HepG2 (cell line): ENCODE data around the gene FBH1. TPM values are rescaled to one million over a fixed set of nuclear protein-coding genes. Genes with fewer than 3 reads are reported as not detected.

Source experiments
- ESRRA ChIP-seq: sonication (generic); formaldehyde crosslinking; IDR thresholded peaks from 2 replicates; pipeline ENCODE4 v1.5.1; 2020; ENCODE audit warnings: mild to moderate bottlenecking, low read depth, missing genetic modification reagents
- HOXA9 ChIP-seq: sonication (generic); formaldehyde crosslinking; IDR thresholded peaks from 2 replicates; pipeline ENCODE4 v1.8.1; 2022; ENCODE audit warnings: missing genetic modification reagents, mild to moderate bottlenecking, moderate library complexity, borderline replicate concordance
- POGZ ChIP-seq: sonication (generic); formaldehyde crosslinking; IDR thresholded peaks from 2 replicates; pipeline ENCODE4 v1.4.0; 2020; ENCODE audit warnings: mild to moderate bottlenecking, missing genetic modification reagents
- ZBTB1 ChIP-seq: sonication (generic); formaldehyde crosslinking; IDR thresholded peaks from 2 replicates; pipeline ENCODE4 v1.4.0; 2020; ENCODE audit warnings: missing genetic modification reagents, borderline replicate concordance
- ZFP82 ChIP-seq: sonication (generic); formaldehyde crosslinking; IDR thresholded peaks from 2 replicates; pipeline ENCODE4 v1.5.1; 2020; ENCODE audit warnings: mild to moderate bottlenecking, missing genetic modification reagents, borderline replicate concordance
- ZNF180 ChIP-seq: sonication (generic); formaldehyde crosslinking; IDR thresholded peaks from 2 replicates; pipeline ENCODE4 v1.4.0; 2020; ENCODE audit warnings: low read depth, missing genetic modification reagents, borderline replicate concordance
- ZNF274 ChIP-seq: sonication (generic); formaldehyde crosslinking; IDR thresholded peaks from 2 replicates; pipeline ENCODE4 v1.5.1; 2020; ENCODE audit warnings: mild to moderate bottlenecking, missing genetic modification reagents
- polyA plus RNA-seq, 8 experiments: library from polyadenylated mRNA; depleted of rRNA in 3 of 8; stranded (reverse) in 7 of 8; unstranded in 1 of 8; fragments of >200 nt; fragmentation: Illumina TruSeq in 4 of 8; extraction: Trizol in 4 of 8; gene quantifications; 2 replicates each; pipeline versions ENCODE4 v1.2.1 to v1.2.3, GENCODE V29; 2011 to 2016; ENCODE audit warnings: low read depth in 4 of 8, missing spikeins in 1 of 8, mixed read lengths in 1 of 8; ENCODE audit not compliant: insufficient read depth in 1 of 8
- total RNA-seq, 5 experiments: library from RNA; depleted of rRNA; stranded (reverse); fragments of >200 nt; fragmentation: Illumina TruSeq; extraction: Trizol; gene quantifications; 2 replicates each; pipeline ENCODE4 v1.2.3, GENCODE V29; 2016; ENCODE audit warnings: low read depth in 1 of 5
- TF ChIP-seq, protein P1 (sequence below): IDR thresholded peaks from 2 replicates; pipeline ENCODE4 v1.4.0; 2020; ENCODE audit warnings: mild to moderate bottlenecking, missing genetic modification reagents
- TF ChIP-seq, protein P2 (sequence below): sonication (generic); formaldehyde crosslinking; IDR thresholded peaks from 2 replicates; pipeline ENCODE4 v1.5.0; 2020; ENCODE audit warnings: mild to moderate bottlenecking, low read depth, missing genetic modification reagents, borderline replicate concordance
- TF ChIP-seq, protein P3 (sequence below): sonication (generic); formaldehyde crosslinking; IDR thresholded peaks from 2 replicates; pipeline ENCODE4 v1.5.1; 2020; ENCODE audit warnings: missing genetic modification reagents, mild to moderate bottlenecking, borderline replicate concordance

FBH1 gene
- total and polyA plus RNA-seq, 2 of the 13 experiments (the other 11 are each of a cell fraction or from before 2014, with no cell fraction given) = 48.8 to 60.3 TPM

DNA sequence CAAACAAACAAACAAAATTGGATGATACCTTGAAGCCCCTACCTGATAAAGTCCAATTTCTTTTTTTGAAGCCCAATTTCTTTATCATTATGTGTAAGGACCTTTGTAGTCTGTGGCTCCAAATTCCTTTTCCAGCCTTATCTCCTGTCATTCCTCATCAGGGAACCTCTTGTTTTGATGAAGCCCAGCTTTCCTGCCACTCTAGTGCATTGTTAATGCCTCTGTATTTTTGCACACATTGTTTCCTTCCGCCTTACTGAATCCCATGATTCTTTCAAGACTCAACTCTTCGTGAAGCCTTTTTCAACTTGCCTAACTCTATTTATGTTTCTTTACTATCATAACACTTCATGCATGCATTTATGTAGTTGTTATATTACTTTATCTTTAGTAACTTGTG lies 3.3 kb downstream of the FBH1 start (continued):
- TF ChIP-seq, protein P1, sequence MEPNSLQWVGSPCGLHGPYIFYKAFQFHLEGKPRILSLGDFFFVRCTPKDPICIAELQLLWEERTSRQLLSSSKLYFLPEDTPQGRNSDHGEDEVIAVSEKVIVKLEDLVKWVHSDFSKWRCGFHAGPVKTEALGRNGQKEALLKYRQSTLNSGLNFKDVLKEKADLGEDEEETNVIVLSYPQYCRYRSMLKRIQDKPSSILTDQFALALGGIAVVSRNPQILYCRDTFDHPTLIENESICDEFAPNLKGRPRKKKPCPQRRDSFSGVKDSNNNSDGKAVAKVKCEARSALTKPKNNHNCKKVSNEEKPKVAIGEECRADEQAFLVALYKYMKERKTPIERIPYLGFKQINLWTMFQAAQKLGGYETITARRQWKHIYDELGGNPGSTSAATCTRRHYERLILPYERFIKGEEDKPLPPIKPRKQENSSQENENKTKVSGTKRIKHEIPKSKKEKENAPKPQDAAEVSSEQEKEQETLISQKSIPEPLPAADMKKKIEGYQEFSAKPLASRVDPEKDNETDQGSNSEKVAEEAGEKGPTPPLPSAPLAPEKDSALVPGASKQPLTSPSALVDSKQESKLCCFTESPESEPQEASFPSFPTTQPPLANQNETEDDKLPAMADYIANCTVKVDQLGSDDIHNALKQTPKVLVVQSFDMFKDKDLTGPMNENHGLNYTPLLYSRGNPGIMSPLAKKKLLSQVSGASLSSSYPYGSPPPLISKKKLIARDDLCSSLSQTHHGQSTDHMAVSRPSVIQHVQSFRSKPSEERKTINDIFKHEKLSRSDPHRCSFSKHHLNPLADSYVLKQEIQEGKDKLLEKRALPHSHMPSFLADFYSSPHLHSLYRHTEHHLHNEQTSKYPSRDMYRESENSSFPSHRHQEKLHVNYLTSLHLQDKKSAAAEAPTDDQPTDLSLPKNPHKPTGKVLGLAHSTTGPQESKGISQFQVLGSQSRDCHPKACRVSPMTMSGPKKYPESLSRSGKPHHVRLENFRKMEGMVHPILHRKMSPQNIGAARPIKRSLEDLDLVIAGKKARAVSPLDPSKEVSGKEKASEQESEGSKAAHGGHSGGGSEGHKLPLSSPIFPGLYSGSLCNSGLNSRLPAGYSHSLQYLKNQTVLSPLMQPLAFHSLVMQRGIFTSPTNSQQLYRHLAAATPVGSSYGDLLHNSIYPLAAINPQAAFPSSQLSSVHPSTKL (CRISPR knock-in tag) = no peak
- TF ChIP-seq ZBTB1 (CRISPR knock-in tag) (no peak), ZNF180 (no peak), ZNF274 (CRISPR knock-in tag) (no peak), POGZ (CRISPR knock-in tag) (no peak), ZFP82 (CRISPR knock-in tag) (no peak), HOXA9 (no peak), ESRRA (no peak)
- TF ChIP-seq, protein P2, sequence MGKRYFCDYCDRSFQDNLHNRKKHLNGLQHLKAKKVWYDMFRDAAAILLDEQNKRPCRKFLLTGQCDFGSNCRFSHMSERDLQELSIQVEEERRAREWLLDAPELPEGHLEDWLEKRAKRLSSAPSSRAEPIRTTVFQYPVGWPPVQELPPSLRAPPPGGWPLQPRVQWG (CRISPR knock-in tag) = no peak
- TF ChIP-seq, protein P3, sequence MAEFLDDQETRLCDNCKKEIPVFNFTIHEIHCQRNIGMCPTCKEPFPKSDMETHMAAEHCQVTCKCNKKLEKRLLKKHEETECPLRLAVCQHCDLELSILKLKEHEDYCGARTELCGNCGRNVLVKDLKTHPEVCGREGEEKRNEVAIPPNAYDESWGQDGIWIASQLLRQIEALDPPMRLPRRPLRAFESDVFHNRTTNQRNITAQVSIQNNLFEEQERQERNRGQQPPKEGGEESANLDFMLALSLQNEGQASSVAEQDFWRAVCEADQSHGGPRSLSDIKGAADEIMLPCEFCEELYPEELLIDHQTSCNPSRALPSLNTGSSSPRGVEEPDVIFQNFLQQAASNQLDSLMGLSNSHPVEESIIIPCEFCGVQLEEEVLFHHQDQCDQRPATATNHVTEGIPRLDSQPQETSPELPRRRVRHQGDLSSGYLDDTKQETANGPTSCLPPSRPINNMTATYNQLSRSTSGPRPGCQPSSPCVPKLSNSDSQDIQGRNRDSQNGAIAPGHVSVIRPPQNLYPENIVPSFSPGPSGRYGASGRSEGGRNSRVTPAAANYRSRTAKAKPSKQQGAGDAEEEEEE (CRISPR knock-in tag) = no peak
- TF ChIP-seq, all 625 proteins: peak for 0
